A673 (cell line): ENCODE data around the gene CAMKK2. TPM values are rescaled to one million over a fixed set of nuclear protein-coding genes. Genes with fewer than 3 reads are reported as not detected.

Experiments used
- BruUV-seq: library from RNA; stranded (reverse); fragments of 400-500 nt; replicated peaks from 2 replicates; lab custom pipeline; 2021; lab: Mats Ljungman, UMichigan
- CTCF ChIA-PET: fragments of 300-600 bp; sonication (Branson Sonifier 250); formaldehyde crosslinking; loops from one replicate; lab custom pipeline; 2022; ENCODE audit warnings: antibody characterized with exemption; lab: Charles Lee
- POLR2A ChIA-PET: fragments of 300-600 bp; sonication (Branson Sonifier 250); formaldehyde crosslinking; loops from one replicate; lab custom pipeline; 2022; ENCODE audit warnings: antibody characterized with exemption; ENCODE audit not compliant: low non-redundant PET; lab: Charles Lee
- DNase-seq: peaks from one replicate; pipeline ENCODE4 v3.0.0-alpha.2; 2015; ENCODE audit warnings: low spot score
- H3K27ac ChIP-seq: fragments of 200-600 bp; sonication (generic); 2 replicates; pipeline ENCODE4 v1.5.1; 2016; ENCODE audit warnings: mixed run types, low read depth, mild to moderate bottlenecking, mixed read lengths, antibody characterized with exemption, low read length; ENCODE audit not compliant: poor library complexity, severe bottlenecking
- H3K27me3 ChIP-seq: fragments of 200-600 bp; sonication (generic); replicated peaks from 2 replicates; pipeline ENCODE4 v1.6.1; 2017; ENCODE audit warnings: mixed run types, low read depth, mild to moderate bottlenecking, mixed read lengths, antibody characterized with exemption, low read length; ENCODE audit not compliant: insufficient read depth, poor library complexity
- H3K36me3 ChIP-seq: fragments of 200-600 bp; sonication (generic); 2 replicates; pipeline ENCODE4 v1.6.1; 2016; ENCODE audit warnings: mixed run types, mild to moderate bottlenecking, mixed read lengths, antibody characterized with exemption, low read length; ENCODE audit not compliant: insufficient read depth, poor library complexity, severe bottlenecking
- H3K4me1 ChIP-seq: fragments of 200-600 bp; sonication (generic); 2 replicates; pipeline ENCODE4 v1.6.1; 2017; ENCODE audit warnings: mixed run types, mild to moderate bottlenecking, mixed read lengths, antibody characterized with exemption, low read length; ENCODE audit not compliant: insufficient read depth, poor library complexity, severe bottlenecking
- H3K4me3 ChIP-seq: fragments of 200-600 bp; sonication (generic); 2 replicates; pipeline ENCODE4 v1.5.1; 2016; ENCODE audit warnings: low read depth, mixed run types, mild to moderate bottlenecking, mixed read lengths, low read length; ENCODE audit not compliant: poor library complexity, severe bottlenecking
- H3K9me3 ChIP-seq: fragments of 200-600 bp; sonication (generic); 2 replicates; pipeline ENCODE4 v1.6.1; 2016; ENCODE audit warnings: mixed run types, low read depth, mild to moderate bottlenecking, mixed read lengths, antibody characterized with exemption, low read length; ENCODE audit not compliant: poor library complexity, severe bottlenecking
- CTCF ChIP-seq: fragments of 300-800, 200-600 bp; sonication (generic); conservative IDR thresholded peaks from 2 replicates; pipeline ENCODE4 v1.5.1; 2017; ENCODE audit warnings: low read depth, mild to moderate bottlenecking, antibody characterized with exemption, low read length, moderate library complexity, mixed read lengths
- EZH2 ChIP-seq: fragments of 200-600 bp; sonication (generic); IDR thresholded peaks from 2 replicates; pipeline ENCODE4 v1.6.1; 2017; ENCODE audit warnings: borderline replicate concordance, low read depth, mild to moderate bottlenecking, mixed read lengths, antibody characterized with exemption, low read length; ENCODE audit not compliant: poor library complexity, severe bottlenecking
- intact Hi-C: fragments of 100-400 bp; cut with micrococcal nuclease; formaldehyde crosslinking; loops from one replicate; pipeline ENCODE4 v1.10.0; 2022; ENCODE audit not compliant: unreplicated experiment
- total RNA-seq: library from RNA; stranded (reverse); gene quantifications from 2 replicates; pipeline ENCODE4 v1.2.3, GENCODE V29; 2021

The CAMKK2 gene
- total RNA-seq, 1 experiment from 2014 or later, result 33.0 TPM

GRCh38 chr12:121241156-121241970 is 55.1 kb downstream of the CAMKK2 start:
- DNase-seq, result no peak
- ChIA-PET POLR2A (no interaction called here), CTCF (no interaction called here)
- intact Hi-C loops, result no loop called here
- H3K27ac ChIP-seq, result no peak overlapping the region
- H3K4me1 ChIP-seq, result no peaks in the 10 kb centered on the region
- H3K36me3 ChIP-seq, result peaks cover 7% of the 10 kb centered on the region
- no peaks in the 10 kb centered on the region for H3K9me3 ChIP-seq
- H3K27me3 ChIP-seq, result no peaks in the 10 kb centered on the region
- no peak overlapping the region for H3K4me3 ChIP-seq
- no peak for TF ChIP-seq EZH2
- TF ChIP-seq CTCF, result no peak
- BruUV-seq, result no TSS peak

GRCh38 chr12:121240484-121241101 is 55.9 kb downstream of the CAMKK2 start:
- ChIA-PET POLR2A (no interaction called here), CTCF (no interaction called here)
- intact Hi-C loops, result no loop called here
- no peak for DNase-seq
- BruUV-seq, result no TSS peak
- H3K4me3 ChIP-seq, result no peak overlapping the region
- TF ChIP-seq EZH2 (no peak), CTCF (no peak)
- H3K27me3 ChIP-seq, result no peaks in the 10 kb centered on the region
- H3K4me1 ChIP-seq, result no peaks in the 10 kb centered on the region
- H3K27ac ChIP-seq, result no peak overlapping the region
- peaks cover 7% of the 10 kb centered on the region for H3K36me3 ChIP-seq
- H3K9me3 ChIP-seq, result no peaks in the 10 kb centered on the region

- peaks cover 7% of the 10 kb centered on the region for H3K36me3 ChIP-seq
- CTCF ChIA-PET, result interaction anchor here (0.5 kb wide), 1 partner anchor 313 kb away, joined by 5 read pairs; no protein-coding TSS in a partner anchor
- no peak overlapping the region for H3K4me3 ChIP-seq
- DNase-seq, result no peak
- H3K27me3 ChIP-seq, result no peaks in the 10 kb centered on the region
- intact Hi-C loops, result no loop called here
- no peak for TF ChIP-seq EZH2
- H3K4me1 ChIP-seq, result no peaks in the 10 kb centered on the region
- no peaks in the 10 kb centered on the region for H3K9me3 ChIP-seq
- no peak overlapping the region for H3K27ac ChIP-seq
- BruUV-seq, result no TSS peak
- POLR2A ChIA-PET, result no interaction called here
Observed at GRCh38 chr12:121240062-121240420, 56.5 kb downstream of the CAMKK2 start.
